ENCODE results near the gene LIPC.

LIPC gene

GRCh38 chr15:58537033-58537432, 105.2 kb downstream of the LIPC start:
- FAIRE-seq (no peak), DNase-seq (ENCODE audit: insufficient read length) (no peak)
- TF ChIP-seq TAF1 (IDR thresholded peaks at IDR 0.05; ENCODE audit: borderline replicate concordance, low read depth, low read length): no peak
- no peak for TF ChIP-seq POLR2AphosphoS5 (IDR thresholded peaks at IDR 0.05; ENCODE audit: low read depth, low read length)
- TF ChIP-seq POLR2A (IDR thresholded peaks at IDR 0.05; ENCODE audit: low read depth, low read length): no peak

GRCh38 chr15:58538225-58538727, 106.5 kb downstream of the LIPC start:
- no peak for FAIRE-seq
- no peak for DNase-seq (ENCODE audit: insufficient read length)

GRCh38 chr15:58538901-58539300, 107.1 kb downstream of the LIPC start:
- FAIRE-seq: no peak
- TF ChIP-seq TAF1 (IDR thresholded peaks at IDR 0.05; ENCODE audit: borderline replicate concordance, low read depth, low read length): no peak
- TF ChIP-seq POLR2A (IDR thresholded peaks at IDR 0.05; ENCODE audit: low read depth, low read length): no peak
- no peak for TF ChIP-seq POLR2AphosphoS5 (IDR thresholded peaks at IDR 0.05; ENCODE audit: low read depth, low read length)
- no peak for DNase-seq (ENCODE audit: insufficient read length)

More at GRCh38 chr15:58538225-58538727, 106.5 kb downstream of the LIPC start:
- TF ChIP-seq POLR2AphosphoS5 (IDR thresholded peaks at IDR 0.05; ENCODE audit: low read depth, low read length) (no peak), POLR2A (IDR thresholded peaks at IDR 0.05; ENCODE audit: low read depth, low read length) (no peak), TAF1 (IDR thresholded peaks at IDR 0.05; ENCODE audit: borderline replicate concordance, low read depth, low read length) (no peak)

DNA sequence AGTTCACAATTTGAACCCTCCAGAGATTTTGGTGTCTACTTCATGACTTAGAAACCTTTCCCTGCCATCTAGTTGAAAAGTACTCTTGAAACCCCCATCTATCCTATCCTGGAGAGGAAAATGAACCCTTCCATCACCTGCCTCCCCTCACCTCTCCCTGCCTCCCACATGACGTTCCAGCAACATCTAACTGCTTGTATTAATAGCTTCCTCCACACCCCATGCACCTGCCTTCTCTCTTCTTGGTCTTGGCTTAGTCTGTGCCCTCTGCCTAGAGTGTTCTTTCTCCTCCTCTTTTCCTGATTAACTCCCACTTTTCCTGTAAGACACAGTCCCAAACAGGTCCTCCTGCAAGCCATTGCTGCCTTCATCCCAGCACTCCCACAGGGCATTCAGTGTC, 107.8 kb downstream of the LIPC start:
- TF ChIP-seq POLR2A (IDR thresholded peaks at IDR 0.05; ENCODE audit: low read depth, low read length) (no peak), TAF1 (IDR thresholded peaks at IDR 0.05; ENCODE audit: borderline replicate concordance, low read depth, low read length) (no peak), POLR2AphosphoS5 (IDR thresholded peaks at IDR 0.05; ENCODE audit: low read depth, low read length) (no peak)
- DNase-seq (ENCODE audit: insufficient read length) (no peak), FAIRE-seq (no peak)

DNA sequence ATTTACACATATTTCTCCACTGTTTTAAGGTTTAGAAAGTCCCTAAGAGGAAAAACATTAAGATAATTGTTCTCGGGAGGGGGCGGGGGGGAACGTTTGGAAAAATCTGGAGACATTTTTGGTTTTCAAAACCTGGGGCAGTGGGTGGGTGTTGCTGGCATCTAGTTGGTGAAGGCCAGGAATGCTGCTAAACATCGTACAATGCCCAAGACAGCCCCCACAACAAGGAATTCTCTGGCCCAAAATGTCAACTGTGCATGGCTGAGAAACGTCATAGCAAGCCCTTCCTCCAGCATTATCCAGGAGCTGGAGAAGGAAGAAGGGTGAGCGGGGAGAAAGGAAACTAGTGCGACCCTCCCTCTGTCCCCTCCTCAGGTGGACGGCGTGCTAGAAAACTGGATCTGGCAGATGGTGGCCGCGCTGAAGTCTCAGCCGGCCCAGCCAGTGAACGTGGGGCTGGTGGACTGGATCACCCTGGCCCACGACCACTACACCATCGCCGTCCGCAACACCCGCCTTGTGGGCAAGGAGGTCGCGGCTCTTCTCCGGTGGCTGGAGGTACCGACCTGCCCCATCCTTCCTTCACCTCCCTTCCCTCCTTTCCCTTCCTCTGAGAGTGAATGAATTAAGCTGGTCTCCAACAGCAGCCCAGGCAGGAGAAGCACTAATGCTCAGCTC, 109.8 kb downstream of the LIPC start:
- TF ChIP-seq POLR2A (IDR thresholded peaks at IDR 0.05; ENCODE audit: low read depth, low read length): no peak
- no peak for DNase-seq (ENCODE audit: insufficient read length)
- FAIRE-seq: no peak

- DNase-seq (ENCODE audit: insufficient read length): no peak
- TF ChIP-seq TAF1 (IDR thresholded peaks at IDR 0.05; ENCODE audit: borderline replicate concordance, low read depth, low read length) (no peak), POLR2AphosphoS5 (IDR thresholded peaks at IDR 0.05; ENCODE audit: low read depth, low read length) (no peak), POLR2A (IDR thresholded peaks at IDR 0.05; ENCODE audit: low read depth, low read length) (no peak)
- FAIRE-seq: no peak
These were observed 112.0 kb downstream of the LIPC start for GRCh38 chr15:58543664-58544335.

DNA sequence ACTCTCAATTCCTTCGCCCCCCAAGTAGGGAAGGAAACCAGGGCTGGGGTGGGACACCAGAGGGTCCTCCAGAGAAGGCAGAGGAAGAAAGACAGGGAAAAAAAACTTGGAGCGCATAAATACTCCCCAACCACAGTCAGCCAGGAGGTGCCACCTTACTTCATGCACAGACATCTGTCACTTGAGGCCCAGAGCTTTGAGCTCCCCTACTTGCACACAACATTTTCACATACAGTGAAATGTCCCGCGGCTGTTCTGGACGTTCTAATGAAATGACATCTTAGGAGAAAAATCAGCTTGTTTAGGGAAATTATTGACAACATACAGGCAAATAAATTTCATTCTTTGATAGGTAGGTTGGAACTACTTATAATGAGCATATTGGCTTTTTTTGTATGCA, 113.0 kb downstream of the LIPC start:
- TF ChIP-seq TAF1 (IDR thresholded peaks at IDR 0.05; ENCODE audit: borderline replicate concordance, low read depth, low read length): no peak
- no peak for TF ChIP-seq POLR2AphosphoS5 (IDR thresholded peaks at IDR 0.05; ENCODE audit: low read depth, low read length)
- TF ChIP-seq POLR2A (IDR thresholded peaks at IDR 0.05; ENCODE audit: low read depth, low read length): no peak
- DNase-seq (ENCODE audit: insufficient read length): no peak
- no peak for FAIRE-seq

DNA sequence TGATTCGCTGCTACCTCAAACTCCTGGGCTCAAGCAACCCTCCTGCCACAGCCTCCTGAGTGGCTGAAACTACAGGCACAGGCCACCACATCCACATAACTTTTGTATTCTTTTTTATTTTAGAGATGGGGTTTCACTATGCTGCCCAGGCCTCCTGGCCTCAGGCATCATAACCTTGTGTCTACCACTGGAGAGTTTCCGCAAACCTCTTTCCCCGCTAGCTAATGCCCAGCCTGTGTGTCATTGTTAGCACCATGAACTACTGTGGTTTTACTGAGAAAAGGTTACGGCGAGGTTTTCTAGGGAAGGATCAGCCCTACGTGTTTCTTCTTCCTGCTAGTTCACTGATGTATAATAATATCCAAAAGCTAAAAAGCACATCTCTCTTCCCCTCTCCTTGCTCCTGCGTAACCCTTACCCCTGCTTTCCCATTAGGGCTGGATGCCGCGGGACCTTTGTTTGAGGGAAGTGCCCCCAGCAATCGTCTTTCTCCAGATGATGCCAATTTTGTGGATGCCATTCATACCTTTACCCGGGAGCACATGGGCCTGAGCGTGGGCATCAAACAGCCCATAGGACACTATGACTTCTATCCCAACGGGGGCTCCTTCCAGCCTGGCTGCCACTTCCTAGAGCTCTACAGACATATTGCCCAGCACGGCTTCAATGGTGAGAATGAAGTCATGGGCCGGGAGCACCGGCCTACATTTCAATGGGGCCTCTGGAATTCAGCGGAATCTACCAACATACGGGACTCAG, 113.7 kb downstream of the LIPC start:
- TF ChIP-seq POLR2AphosphoS5 (IDR thresholded peaks at IDR 0.05; ENCODE audit: low read depth, low read length) (no peak), POLR2A (IDR thresholded peaks at IDR 0.05; ENCODE audit: low read depth, low read length) (no peak), TAF1 (IDR thresholded peaks at IDR 0.05; ENCODE audit: borderline replicate concordance, low read depth, low read length) (no peak)
- DNase-seq (ENCODE audit: insufficient read length) (no peak), FAIRE-seq (no peak)

DNA sequence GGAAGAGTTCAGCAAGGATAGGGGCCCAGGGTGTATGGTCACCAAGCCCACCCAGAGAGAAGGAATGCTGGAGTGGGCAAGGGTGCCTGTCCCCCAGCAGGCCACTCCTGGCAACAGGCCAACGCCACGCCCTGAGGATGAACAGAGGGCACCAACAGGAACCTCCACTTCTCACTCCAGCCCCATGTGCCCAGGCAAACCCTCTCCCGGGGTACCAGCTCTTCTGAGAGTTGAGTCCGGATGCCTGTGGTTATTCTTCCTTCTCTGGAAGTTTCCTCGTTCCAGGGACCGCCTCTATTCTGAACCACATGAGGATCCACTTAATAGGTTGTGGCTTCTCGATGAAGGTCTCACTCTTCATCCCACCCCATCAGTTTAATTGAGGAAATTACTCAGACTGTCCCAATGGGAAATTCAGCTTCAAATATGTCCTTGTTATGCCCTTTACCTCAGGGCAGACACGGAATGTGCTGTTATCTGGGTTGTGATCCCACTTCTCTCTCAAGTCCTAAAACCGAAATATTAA, 114.3 kb downstream of the LIPC start:
- no peak for TF ChIP-seq POLR2AphosphoS5 (IDR thresholded peaks at IDR 0.05; ENCODE audit: low read depth, low read length)
- TF ChIP-seq POLR2A (IDR thresholded peaks at IDR 0.05; ENCODE audit: low read depth, low read length): no peak
- no peak for TF ChIP-seq TAF1 (IDR thresholded peaks at IDR 0.05; ENCODE audit: borderline replicate concordance, low read depth, low read length)
- DNase-seq (ENCODE audit: insufficient read length): no peak
- no peak for FAIRE-seq

DNA sequence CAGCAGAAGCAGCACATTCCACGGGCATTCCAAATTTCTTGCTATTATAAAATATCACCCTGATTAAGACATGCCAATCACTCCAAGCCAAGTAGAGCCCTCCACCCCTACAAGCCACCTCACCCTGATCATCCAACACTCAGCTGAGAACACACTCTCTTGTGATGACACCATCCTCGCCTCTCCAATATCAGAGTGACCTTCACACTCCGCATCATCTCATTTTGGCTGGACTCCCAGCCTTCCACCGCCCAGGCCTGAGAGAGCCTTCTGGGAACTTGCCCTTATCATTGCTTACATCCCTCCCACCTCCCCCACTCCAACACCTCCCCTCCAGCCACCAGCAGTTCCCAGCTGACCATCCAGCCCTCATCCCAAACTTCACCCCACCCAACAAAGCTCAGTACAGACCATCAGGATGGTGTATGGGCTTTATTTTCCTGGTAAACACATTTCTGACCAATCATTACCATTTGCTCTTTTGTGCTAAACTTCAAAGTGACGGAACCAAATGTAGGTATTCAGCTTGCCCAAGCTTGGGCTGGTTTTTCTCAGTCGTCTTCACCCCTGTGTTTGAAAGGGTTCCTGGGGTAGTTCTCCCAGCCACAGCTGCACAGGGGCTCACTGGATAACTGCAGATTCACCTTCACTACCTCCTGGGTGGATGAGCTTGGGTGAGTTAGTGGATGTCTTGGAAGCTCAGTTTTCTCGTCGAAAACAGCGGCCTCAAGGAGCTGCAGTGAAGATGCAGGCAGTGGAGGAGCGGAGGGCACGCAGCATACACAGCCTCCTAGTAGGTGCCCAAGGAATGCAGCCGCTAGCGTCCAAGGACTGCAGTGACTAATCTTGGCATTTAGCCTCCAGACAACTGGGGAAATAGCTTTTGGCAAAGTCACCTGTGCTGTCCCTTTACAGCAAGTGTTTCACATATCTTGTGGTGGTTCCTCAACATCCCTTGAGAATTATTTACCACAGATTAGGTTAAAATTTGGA, 115.1 kb downstream of the LIPC start:
- no peak for FAIRE-seq
- no peak for DNase-seq (ENCODE audit: insufficient read length)
- TF ChIP-seq POLR2A (IDR thresholded peaks at IDR 0.05; ENCODE audit: low read depth, low read length) (no peak), POLR2AphosphoS5 (IDR thresholded peaks at IDR 0.05; ENCODE audit: low read depth, low read length) (no peak), TAF1 (IDR thresholded peaks at IDR 0.05; ENCODE audit: borderline replicate concordance, low read depth, low read length) (no peak)

Measured in GM12892 (cell line).